ENCODE measurements around the gene CASKIN2. TPM values are rescaled to one million over a fixed set of nuclear protein-coding genes. Genes with fewer than 3 reads are reported as not detected.
A peak's percentile ranks its signal among the peaks of the same experiment; 100 is the strongest.

CASKIN2 gene
- total RNA-seq, 1 donor from 2014 or later = 5.7 TPM

GRCh38 chr17:75535871-75536270 lies 20.5 kb upstream of the CASKIN2 start:
- Mint-ChIP-seq H3K27me3 (ENCODE audit: insufficient read depth, low read depth) (peaks cover 6% of the 10 kb centered on the region), H3K4me3 (no peak overlapping the region), H3K27ac (no peak overlapping the region), H3K9me3 (no peaks in the 10 kb centered on the region), H3K36me3 (no peaks in the 10 kb centered on the region), H3K4me1 (peaks cover 24% of the 10 kb centered on the region)
- no peak overlapping the region for H3K4me2 ChIP-seq
- H3F3A ChIP-seq (ENCODE audit: low read depth) = no peaks in the 10 kb centered on the region
- H3K79me2 ChIP-seq (ENCODE audit: low read depth) = peaks cover 22% of the 10 kb centered on the region
- H3K9me3 ChIP-seq (ENCODE audit: low read depth) = no peaks in the 10 kb centered on the region
- peaks cover 23% of the 10 kb centered on the region for H3K4me1 ChIP-seq
- H3K9ac ChIP-seq = no peak overlapping the region
- H3K36me3 ChIP-seq = no peaks in the 10 kb centered on the region
- DNase-seq (ENCODE audit: low spot score) = no peak
- peaks cover 31% of the 10 kb centered on the region for H4K20me1 ChIP-seq (ENCODE audit: low read depth)
- H3K4me3 ChIP-seq = no peak overlapping the region
- H3K27ac ChIP-seq = no peak overlapping the region
- no peak overlapping the region for H2AFZ ChIP-seq (replicated peaks)
- no peaks in the 10 kb centered on the region for H3K27me3 ChIP-seq
- TF ChIP-seq EZH2phosphoT487 (IDR thresholded peaks at IDR 0.05) (no peak), EZH2 (IDR thresholded peaks at IDR 0.05) (no peak), CTCF (IDR thresholded peaks at IDR 0.05) (no peak)

GRCh38 chr17:75535119-75535537 lies 19.8 kb upstream of the CASKIN2 start:
- Mint-ChIP-seq H3K4me1 (peaks cover 26% of the 10 kb centered on the region), H3K27me3 (ENCODE audit: insufficient read depth, low read depth) (peaks cover 7% of the 10 kb centered on the region), H3K36me3 (no peaks in the 10 kb centered on the region), H3K27ac (peak overlapping the region; percentile 79), H3K4me3 (no peak overlapping the region), H3K9me3 (no peaks in the 10 kb centered on the region)
- H3K9me3 ChIP-seq (ENCODE audit: low read depth) = no peaks in the 10 kb centered on the region
- no peak overlapping the region for H3K9ac ChIP-seq
- TF ChIP-seq EZH2phosphoT487 (IDR thresholded peaks at IDR 0.05) = no peak
- TF ChIP-seq EZH2 (IDR thresholded peaks at IDR 0.05) = no peak
- TF ChIP-seq CTCF (IDR thresholded peaks at IDR 0.05) = no peak
- H3K36me3 ChIP-seq = no peaks in the 10 kb centered on the region
- H3K27me3 ChIP-seq = no peaks in the 10 kb centered on the region
- H4K20me1 ChIP-seq (ENCODE audit: low read depth) = peaks cover 36% of the 10 kb centered on the region
- DNase-seq (ENCODE audit: low spot score) = peak; percentile 31
- no peaks in the 10 kb centered on the region for H3F3A ChIP-seq (ENCODE audit: low read depth)
- no peak overlapping the region for H2AFZ ChIP-seq (replicated peaks)
- H3K4me1 ChIP-seq = peaks cover 23% of the 10 kb centered on the region
- H3K27ac ChIP-seq = peak overlapping the region; percentile 53
- peaks cover 21% of the 10 kb centered on the region for H3K79me2 ChIP-seq (ENCODE audit: low read depth)
- H3K4me2 ChIP-seq = no peak overlapping the region
- no peak overlapping the region for H3K4me3 ChIP-seq

- no peak overlapping the region for H3K4me3 ChIP-seq
- H3K36me3 Mint-ChIP-seq = no peaks in the 10 kb centered on the region
- H3K27ac ChIP-seq = no peak overlapping the region
- peaks cover 6% of the 10 kb centered on the region for H3F3A ChIP-seq (ENCODE audit: low read depth)
- no peak overlapping the region for H2AFZ ChIP-seq (replicated peaks)
- H3K9me3 Mint-ChIP-seq = no peaks in the 10 kb centered on the region
- H3K4me1 ChIP-seq = peaks cover 19% of the 10 kb centered on the region
- no peak overlapping the region for H3K27ac Mint-ChIP-seq
- no peaks in the 10 kb centered on the region for H3K9me3 ChIP-seq (ENCODE audit: low read depth)
- no peak overlapping the region for H3K4me2 ChIP-seq
- no peak overlapping the region for H3K4me3 Mint-ChIP-seq
- H3K36me3 ChIP-seq = no peaks in the 10 kb centered on the region
- no peak for DNase-seq (ENCODE audit: low spot score)
- H3K79me2 ChIP-seq (ENCODE audit: low read depth) = peaks cover 27% of the 10 kb centered on the region
- H3K27me3 Mint-ChIP-seq (ENCODE audit: insufficient read depth, low read depth) = peaks cover 9% of the 10 kb centered on the region
- peaks cover 62% of the 10 kb centered on the region for H4K20me1 ChIP-seq (ENCODE audit: low read depth)
- peaks cover 27% of the 10 kb centered on the region for H3K4me1 Mint-ChIP-seq
- no peak overlapping the region for H3K9ac ChIP-seq
- TF ChIP-seq CTCF (IDR thresholded peaks at IDR 0.05) (no peak), EZH2 (IDR thresholded peaks at IDR 0.05) (no peak), EZH2phosphoT487 (IDR thresholded peaks at IDR 0.05) (no peak)
- H3K27me3 ChIP-seq = no peaks in the 10 kb centered on the region
Observed at GRCh38 chr17:75531721-75532072, 16.4 kb upstream of the CASKIN2 start.

Measured in neural progenitor cell (in vitro differentiated cells).